Caco-2 (cell line): Measurements from ENCODE around the gene DDTL. TPM values are rescaled to one million over a fixed set of nuclear protein-coding genes. Genes with fewer than 3 reads are reported as not detected.
"Not testable (repeated sequence)": the region's sequence is repeated elsewhere in the genome, so short reads cannot be mapped to it uniquely, and the experiment has no call there.

Experiments
- Bru-seq: library from RNA; stranded (reverse); fragments of 400-500 nt; gene quantifications from one replicate; lab custom pipeline; 2021; lab: Mats Ljungman, UMichigan
- BruChase-seq, 2 experiments: library from RNA; stranded (reverse); fragments of 400-500 nt; gene quantifications; one replicate each; lab custom pipeline; 2021; lab: Mats Ljungman, UMichigan
- BruUV-seq: library from RNA; stranded (reverse); fragments of 400-500 nt; replicated peaks from 2 replicates; lab custom pipeline; 2021; lab: Mats Ljungman, UMichigan
- CTCF ChIA-PET: fragments of 300-600 bp; sonication (Branson Sonifier 250); formaldehyde crosslinking; loops from one replicate; lab custom pipeline; 2022; ENCODE audit warnings: antibody characterized with exemption; lab: Charles Lee
- POLR2A ChIA-PET: fragments of 300-600 bp; sonication (Branson Sonifier 250); formaldehyde crosslinking; loops from one replicate; lab custom pipeline; 2022; ENCODE audit warnings: antibody characterized with exemption; lab: Charles Lee
- DNase-seq, 2 experiments: peaks; one replicate each; pipeline versions ENCODE4 v3.0.0 to v3.0.0-alpha.2; 2020 to 2022
- H3K27me3 ChIP-seq: replicated peaks from 2 replicates; pipeline ENCODE4 v1.6.0; 2011; ENCODE audit warnings: low read length; ENCODE audit not compliant: control insufficient read depth, insufficient read depth
- H3K36me3 ChIP-seq: 2 replicates; pipeline ENCODE4 v1.5.1; 2011; ENCODE audit warnings: low read length; ENCODE audit not compliant: control insufficient read depth, insufficient read depth
- H3K4me1 ChIP-seq: fragments of 250-450 bp; sonication (Bioruptor Pico); 2 replicates; pipeline ENCODE4 v1.5.1; 2020; ENCODE audit warnings: mild to moderate bottlenecking
- H3K4me3 ChIP-seq: 2 replicates; pipeline ENCODE4 v1.5.1; 2011; ENCODE audit warnings: low read depth, mild to moderate bottlenecking, control low read depth, low read length
- H3K9me3 ChIP-seq: fragments of 250-450 bp; sonication (Bioruptor Pico); 2 replicates; pipeline ENCODE4 v1.5.1; 2020; ENCODE audit warnings: mild to moderate bottlenecking, moderate library complexity
- H3K27ac Mint-ChIP-seq: one replicate; pipeline ENCODE4 v1.8.0; 2022; ENCODE audit warnings: mixed read lengths; ENCODE audit not compliant: unreplicated experiment
- H3K27me3 Mint-ChIP-seq: one replicate; pipeline ENCODE4 v1.8.0; 2022; ENCODE audit warnings: mixed read lengths; ENCODE audit not compliant: insufficient read depth, unreplicated experiment
- H3K36me3 Mint-ChIP-seq: one replicate; pipeline ENCODE4 v1.8.0; 2022; ENCODE audit warnings: mild to moderate bottlenecking, mixed read lengths; ENCODE audit not compliant: insufficient read depth, unreplicated experiment
- H3K4me1 Mint-ChIP-seq: one replicate; pipeline ENCODE4 v1.8.0; 2022; ENCODE audit warnings: low read depth, mixed read lengths; ENCODE audit not compliant: unreplicated experiment
- H3K4me3 Mint-ChIP-seq: one replicate; pipeline ENCODE4 v1.8.0; 2022; ENCODE audit warnings: mild to moderate bottlenecking, moderate library complexity, mixed read lengths; ENCODE audit not compliant: unreplicated experiment
- H3K9me3 Mint-ChIP-seq: one replicate; pipeline ENCODE4 v1.8.0; 2022; ENCODE audit warnings: mixed read lengths; ENCODE audit not compliant: unreplicated experiment
- CTCF ChIP-seq, 2 experiments: fragments of 200-600 bp in 1 of 2; IDR thresholded peaks; 1 replicate in 1 of 2; 2 replicates in 1 of 2; pipeline versions ENCODE4 v1.5.1 to v1.8.0; 2011 to 2022; ENCODE audit warnings: antibody characterized with exemption in 1 of 2, control low read depth in 1 of 2, inconsistent platforms in 1 of 2, low read depth in 1 of 2, low read length in 1 of 2, mild to moderate bottlenecking in 1 of 2, moderate library complexity in 1 of 2; ENCODE audit not compliant: insufficient read depth in 1 of 2, severe bottlenecking in 1 of 2, unreplicated experiment in 1 of 2
- intact Hi-C: fragments of 100-400 bp; cut with micrococcal nuclease; formaldehyde crosslinking; loops from one replicate; pipeline ENCODE4 v1.10.0; 2022; ENCODE audit not compliant: unreplicated experiment
- long read RNA-seq: library from polyadenylated mRNA; stranded (forward); transcript quantifications from one replicate; pipeline ENCODE4 v2.0.0, GENCODE V29; 2022
- total RNA-seq: library from RNA; stranded (reverse); gene quantifications from 2 replicates; pipeline ENCODE4 v1.2.3, GENCODE V29; 2022

DDTL gene
- total RNA-seq, result 4.1 and 6.2 TPM in 2 replicates
- percentile 75 among the genes with signal in this experiment for Bru-seq, nascent RNA
- percentile 66 among the genes with signal in this experiment for BruChase-seq, experiment 1, labeled RNA remaining after a 2-hour chase
- BruChase-seq, experiment 2, labeled RNA remaining after a 6-hour chase, result percentile 67 among the genes with signal in this experiment
- long read RNA-seq, partial matches to known transcripts, result 0 of 3 reads
- long read RNA-seq, other reads (novel, unspliced or antisense), result 1 of 3 reads

GRCh38 chr22:23966568-23966967 lies at the start of gene DDTL:
Gene DDTL (plus strand): TSS chr22:23966888. CDS start chr22:23966915, 27 bp downstream.
- H3K27me3 Mint-ChIP-seq, BruUV-seq, H3K9me3 ChIP-seq, H3K27me3 ChIP-seq, DNase-seq, H3K36me3 ChIP-seq, H3K4me1 ChIP-seq, intact Hi-C loops, H3K27ac Mint-ChIP-seq, H3K9me3 Mint-ChIP-seq, POLR2A ChIA-PET, CTCF ChIA-PET, H3K4me3 Mint-ChIP-seq, H3K4me3 ChIP-seq, H3K4me1 Mint-ChIP-seq: not testable (repeated sequence)
- peaks cover 26% of the 10 kb centered on the region for H3K36me3 Mint-ChIP-seq

DNA sequence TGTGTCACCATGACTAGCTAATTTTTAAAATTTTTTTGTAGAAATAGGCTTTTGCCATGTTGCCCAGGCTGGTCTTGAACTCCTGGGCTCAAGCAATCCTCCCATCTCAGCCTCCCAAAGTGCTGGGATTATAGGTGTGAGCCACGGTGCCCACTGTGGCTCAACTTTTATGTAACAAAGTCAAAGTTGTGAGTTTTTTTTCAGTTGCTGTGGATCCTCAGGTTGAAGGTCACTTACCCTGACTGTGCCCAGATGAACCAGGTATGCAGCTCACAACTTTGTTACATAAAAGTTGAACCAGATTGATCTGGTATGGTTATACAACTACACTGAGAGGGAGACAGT lies 46.4 kb upstream of the DDTL start:
- H3K4me3 Mint-ChIP-seq, result peak overlapping the region; percentile 12
- H3K4me1 ChIP-seq, intact Hi-C loops, H3K9me3 Mint-ChIP-seq, H3K36me3 Mint-ChIP-seq, H3K36me3 ChIP-seq, BruUV-seq, H3K4me3 ChIP-seq, H3K9me3 ChIP-seq, H3K27me3 ChIP-seq, H3K4me1 Mint-ChIP-seq, H3K27me3 Mint-ChIP-seq, DNase-seq: not testable (repeated sequence)
- CTCF ChIA-PET, result interaction anchor here (1.0 to 2.4 kb wide), 3 partner anchors 18 to 32 kb away, joined by 3 to 26 read pairs (median 10); partner anchors contain the start of gene MIF
- H3K27ac Mint-ChIP-seq, result peak overlapping the region; percentile 92
- POLR2A ChIA-PET, result interaction anchor here (0.6 to 1.2 kb wide), 3 partner anchors 24 to 31 kb away, joined by 5 to 10 read pairs (median 6); partner anchors contain the start of gene MIF

- H3K4me1 Mint-ChIP-seq, H3K36me3 Mint-ChIP-seq, H3K9me3 Mint-ChIP-seq, H3K9me3 ChIP-seq, H3K27me3 ChIP-seq, H3K4me3 ChIP-seq, H3K4me3 Mint-ChIP-seq, BruUV-seq, POLR2A ChIA-PET, H3K27ac Mint-ChIP-seq, H3K4me1 ChIP-seq, H3K36me3 ChIP-seq, intact Hi-C loops, H3K27me3 Mint-ChIP-seq: not testable (repeated sequence)
- peak in 1 of 2 experiments; percentile 34 for DNase-seq
- CTCF ChIA-PET, result interaction anchor here (2.4 kb wide), 1 partner anchor 28 kb away, joined by 26 read pairs; the partner anchor contains the start of gene MIF
These were observed 45.0 kb upstream of the DDTL start for GRCh38 chr22:23921586-23922201.

- no TSS peak for BruUV-seq
- Mint-ChIP-seq H3K9me3 (no peaks in the 10 kb centered on the region), H3K36me3 (peaks cover 5% of the 10 kb centered on the region), H3K4me3 (no peak overlapping the region), H3K27ac (no peak overlapping the region), H3K27me3 (no peaks in the 10 kb centered on the region), H3K4me1 (peaks cover 7% of the 10 kb centered on the region)
- CTCF ChIA-PET, result no interaction called here
- POLR2A ChIA-PET, result no interaction called here
- Histone ChIP-seq H3K27me3 (no peaks in the 10 kb centered on the region), H3K4me3 (no peak overlapping the region), H3K36me3 (no peaks in the 10 kb centered on the region), H3K4me1 (peaks cover 7% of the 10 kb centered on the region), H3K9me3 (peaks cover 7% of the 10 kb centered on the region; the same call in 1 of the 2 replicates)
- no peak for TF ChIP-seq CTCF (IDR thresholded peaks at IDR 0.05; ENCODE audit: insufficient read depth in 1 of 2, low read depth in 1 of 2, low read length in 1 of 2, severe bottlenecking in 1 of 2, unreplicated experiment in 1 of 2)
- no peak for DNase-seq
- intact Hi-C loops, result no loop called here
These were observed 43.8 kb upstream of the DDTL start for GRCh38 chr22:23922921-23923320.
